A673 (cell line): ENCODE measurements around the gene SBF2.

Experiments used
- CTCF ChIP-seq: fragments of 300-800, 200-600 bp; sonication (generic); conservative IDR thresholded peaks from 2 replicates; pipeline ENCODE4 v1.5.1; 2017; ENCODE audit warnings: low read depth, mild to moderate bottlenecking, antibody characterized with exemption, low read length, moderate library complexity, mixed read lengths
- EZH2 ChIP-seq: fragments of 200-600 bp; sonication (generic); IDR thresholded peaks from 2 replicates; pipeline ENCODE4 v1.6.1; 2017; ENCODE audit warnings: borderline replicate concordance, low read depth, mild to moderate bottlenecking, mixed read lengths, antibody characterized with exemption, low read length; ENCODE audit not compliant: poor library complexity, severe bottlenecking

GRCh38 chr11:10076458-10077141 is 217.4 kb downstream of the SBF2 start:
- TF ChIP-seq CTCF, result peak; percentile 76
- TF ChIP-seq EZH2, result no peak
